IMR-90 (cell line): ENCODE measurements around the gene MID1. TPM values are rescaled to one million over a fixed set of nuclear protein-coding genes. Genes with fewer than 3 reads are reported as not detected.

Source experiments
- ATAC-seq: fragments of 200-7000 bp; cut with Tn5 transposase; 2 replicates; pipeline ENCODE4 v1.9.1; 2020; ENCODE audit warnings: low read depth, mild to moderate bottlenecking, moderate library complexity
- BruUV-seq: library from RNA; stranded (reverse); fragments of 400-500 nt; replicated peaks from 2 replicates; lab custom pipeline; 2021; lab: Mats Ljungman, UMichigan
- CTCF ChIA-PET: fragments of 300-600 bp; formaldehyde crosslinking; extraction: SDS; loops from one replicate; lab custom pipeline; 2021; ENCODE audit warnings: antibody characterized with exemption; lab: Yijun Ruan, JAX
- POLR2A ChIA-PET: fragments of 300-600 bp; sonication (Branson Sonifier 250); formaldehyde crosslinking; loops from one replicate; lab custom pipeline; 2022; ENCODE audit warnings: antibody characterized with exemption; ENCODE audit not compliant: unreplicated experiment; lab: Charles Lee
- DNase-seq: peaks from one replicate; pipeline ENCODE4 v3.0.0; 2013
- H2AFZ ChIP-seq: replicated peaks from 2 replicates; pipeline ENCODE3; 2013; ENCODE audit warnings: low read length, mild to moderate bottlenecking; ENCODE audit not compliant: poor library complexity
- H2AK5ac ChIP-seq: 2 replicates; pipeline ENCODE4 v1.6.1; 2013; ENCODE audit warnings: low read depth, low read length, inconsistent platforms
- H2AK9ac ChIP-seq: replicated peaks from 2 replicates; pipeline ENCODE3; 2013; ENCODE audit warnings: mild to moderate bottlenecking, low read depth, low read length, moderate library complexity; ENCODE audit not compliant: poor library complexity
- H2BK120ac ChIP-seq: 2 replicates; pipeline ENCODE4 v1.6.1; 2013; ENCODE audit warnings: low read depth, low read length, inconsistent platforms
- H2BK15ac ChIP-seq: 3 replicates; pipeline ENCODE4 v1.6.1; 2013; ENCODE audit warnings: low read depth, low read length, inconsistent platforms
- H2BK20ac ChIP-seq: 2 replicates; pipeline ENCODE4 v1.6.1; 2013; ENCODE audit warnings: low read depth, mild to moderate bottlenecking, inconsistent platforms, low read length, moderate library complexity
- H2BK5ac ChIP-seq: 2 replicates; pipeline ENCODE4 v1.6.1; 2013; ENCODE audit warnings: mild to moderate bottlenecking, low read depth, low read length, inconsistent platforms; ENCODE audit not compliant: poor library complexity, severe bottlenecking
- H3K14ac ChIP-seq: replicated peaks from 2 replicates; pipeline ENCODE4 v1.6.1; 2013; ENCODE audit warnings: low read depth, low read length, inconsistent platforms
- H3K18ac ChIP-seq: 2 replicates; pipeline ENCODE4 v1.6.1; 2013; ENCODE audit warnings: low read depth, low read length, control low read depth
- H3K23ac ChIP-seq: 2 replicates; pipeline ENCODE4 v1.6.1; 2013; ENCODE audit warnings: low read depth, low read length, inconsistent platforms
- H3K27ac ChIP-seq: 2 replicates; pipeline ENCODE4 v1.5.1; 2013; ENCODE audit warnings: mild to moderate bottlenecking, control low read depth, low read length; ENCODE audit not compliant: insufficient read depth
- H3K27me3 ChIP-seq: 2 replicates; pipeline ENCODE4 v1.6.1; 2013; ENCODE audit warnings: low read length; ENCODE audit not compliant: control insufficient read depth, insufficient read depth
- H3K36me3 ChIP-seq: 2 replicates; pipeline ENCODE4 v1.6.1; 2013; ENCODE audit warnings: low read length, mixed read lengths; ENCODE audit not compliant: control insufficient read depth, insufficient read depth
- H3K4ac ChIP-seq: 2 replicates; pipeline ENCODE4 v1.6.1; 2013; ENCODE audit warnings: low read depth, low read length, inconsistent platforms
- H3K4me1 ChIP-seq: 2 replicates; pipeline ENCODE4 v1.6.1; 2013; ENCODE audit warnings: low read length, mixed read lengths; ENCODE audit not compliant: control insufficient read depth, insufficient read depth
- H3K4me2 ChIP-seq: 2 replicates; pipeline ENCODE4 v1.6.1; 2013; ENCODE audit warnings: low read depth, mild to moderate bottlenecking, control low read depth, low read length, moderate library complexity
- H3K4me3 ChIP-seq: 2 replicates; pipeline ENCODE4 v1.5.1; 2013; ENCODE audit warnings: low read depth, mild to moderate bottlenecking, control low read depth, low read length, moderate library complexity; ENCODE audit not compliant: insufficient read depth
- H3K56ac ChIP-seq: 2 replicates; pipeline ENCODE4 v1.6.1; 2013; ENCODE audit warnings: low read length, inconsistent platforms; ENCODE audit not compliant: insufficient read depth; ENCODE audit errors: extremely low read depth
- H3K79me1 ChIP-seq, 2 experiments: 2 replicates each; pipeline ENCODE4 v1.6.1; 2013; ENCODE audit warnings: low read length in 2 of 2, inconsistent platforms in 1 of 2, low read depth in 1 of 2
- H3K9ac ChIP-seq: 2 replicates; pipeline ENCODE4 v1.6.1; 2013; ENCODE audit warnings: low read depth, low read length, control low read depth
- H3K9me1 ChIP-seq: 2 replicates; pipeline ENCODE4 v1.6.1; 2013; ENCODE audit warnings: low read length, inconsistent platforms; ENCODE audit not compliant: insufficient read depth
- H3K9me3 ChIP-seq: 2 replicates; pipeline ENCODE4 v1.6.1; 2013; ENCODE audit warnings: low read length; ENCODE audit not compliant: control insufficient read depth, insufficient read depth
- H4K20me1 ChIP-seq: 2 replicates; pipeline ENCODE4 v1.6.1; 2013; ENCODE audit warnings: low read length, inconsistent platforms; ENCODE audit not compliant: insufficient read depth
- H4K5ac ChIP-seq: 2 replicates; pipeline ENCODE4 v1.6.1; 2013; ENCODE audit warnings: mild to moderate bottlenecking, low read depth, low read length, control low read depth
- H4K8ac ChIP-seq, 2 experiments: 2 replicates each; pipeline ENCODE4 v1.6.1; 2013; ENCODE audit warnings: low read depth in 2 of 2, low read length in 2 of 2, control low read depth in 1 of 2, inconsistent platforms in 1 of 2
- H4K91ac ChIP-seq: 2 replicates; pipeline ENCODE4 v1.6.1; 2013; ENCODE audit warnings: low read depth, low read length, inconsistent platforms; ENCODE audit not compliant: insufficient read depth
- BHLHE40 ChIP-seq: fragments of 150-350 bp; IDR thresholded peaks from 2 replicates; pipeline ENCODE4 v1.6.1; 2016; ENCODE audit warnings: mild to moderate bottlenecking, low read depth, low read length
- CEBPB ChIP-seq: IDR thresholded peaks from 2 replicates; pipeline ENCODE4 v1.6.1; 2012; ENCODE audit warnings: low read depth, low read length, improper control_type of control experiment
- CHD1 ChIP-seq: IDR thresholded peaks from 2 replicates; pipeline ENCODE4 v1.6.1; 2012; ENCODE audit warnings: low read depth, low read length, improper control_type of control experiment
- FOS ChIP-seq: fragments of 150-350 bp; IDR thresholded peaks from 2 replicates; pipeline ENCODE4 v1.6.1; 2016; ENCODE audit warnings: low read depth, low read length
- MAFK ChIP-seq: IDR thresholded peaks from 2 replicates; pipeline ENCODE4 v1.6.1; 2012; ENCODE audit warnings: low read depth, low read length, improper control_type of control experiment
- MAZ ChIP-seq: IDR thresholded peaks from 2 replicates; pipeline ENCODE4 v1.6.1; 2012; ENCODE audit warnings: low read depth, mild to moderate bottlenecking, low read length, improper control_type of control experiment, moderate library complexity, borderline replicate concordance
- MXI1 ChIP-seq: IDR thresholded peaks from 2 replicates; pipeline ENCODE4 v1.6.1; 2012; ENCODE audit warnings: low read depth, mild to moderate bottlenecking, low read length, moderate library complexity, borderline replicate concordance
- NFE2L2 ChIP-seq: fragments of 150-350 bp; IDR thresholded peaks from 2 replicates; pipeline ENCODE4 v1.6.1; 2016; ENCODE audit warnings: low read depth, mild to moderate bottlenecking, low read length
- POLR2A ChIP-seq: IDR thresholded peaks from 2 replicates; pipeline ENCODE4 v1.6.1; 2012; ENCODE audit warnings: mild to moderate bottlenecking, low read depth, low read length
- RAD21 ChIP-seq: IDR thresholded peaks from 2 replicates; pipeline ENCODE4 v1.6.1; 2012; ENCODE audit warnings: low read length, improper control_type of control experiment
- RCOR1 ChIP-seq: IDR thresholded peaks from 2 replicates; pipeline ENCODE4 v1.6.1; 2012; ENCODE audit warnings: mild to moderate bottlenecking, low read length, improper control_type of control experiment; ENCODE audit not compliant: insufficient replicate concordance
- RFX5 ChIP-seq: IDR thresholded peaks from 2 replicates; pipeline ENCODE4 v1.8.0; 2012; ENCODE audit warnings: low read depth, mild to moderate bottlenecking, low read length, moderate library complexity
- SMC3 ChIP-seq: fragments of 150-350 bp; IDR thresholded peaks from 2 replicates; pipeline ENCODE4 v1.6.1; 2016; ENCODE audit warnings: low read depth, mild to moderate bottlenecking, antibody characterized with exemption, low read length, moderate library complexity
- WGBS, 2 experiments: methylation state at CpG; one replicate each; pipeline versions ENCODE4 v1.1.5 to v1.1.7; 2013; ENCODE audit warnings: missing lambda C conversion rate in 2 of 2; ENCODE audit not compliant: insufficient read length in 1 of 2; ENCODE audit errors: extremely low coverage in 2 of 2; 5-methylcytosine and 5-hydroxymethylcytosine counted together
- dilution Hi-C: fragments of 300-500 bp; cut with HindIII; formaldehyde crosslinking; loops from one replicate; pipeline ENCODE4 v1.14.3; 2018; ENCODE audit warnings: low sequenced_read_pairs; ENCODE audit not compliant: unreplicated experiment
- in situ Hi-C: fragments of 300-500 bp; cut with MboI; formaldehyde crosslinking; loops from 3 replicates; pipeline ENCODE4 v1.14.3; 2019; ENCODE audit warnings: low sequenced_read_pairs, inconsistent platforms, mixed read lengths
- intact Hi-C: fragments of 100-400 bp; cut with micrococcal nuclease; formaldehyde crosslinking; loops from 2 replicates; pipeline ENCODE4 v1.10.0; 2022
- polyA plus RNA-seq, 3 experiments: library from polyadenylated mRNA; depleted of rRNA; stranded (reverse); fragments of >200 nt; gene quantifications; 2 replicates each; pipeline ENCODE4 v1.2.3, GENCODE V29; 2012; ENCODE audit warnings: low replicate concordance in 1 of 3
- total RNA-seq: library from RNA; depleted of rRNA; stranded (reverse); fragments of >200 nt; gene quantifications from 2 replicates; pipeline ENCODE4 v1.2.3, GENCODE V29; 2012
- TF ChIP-seq, protein P1 (sequence below): conservative IDR thresholded peaks from 2 replicates; pipeline ENCODE4 v1.5.1; 2012; ENCODE audit warnings: mild to moderate bottlenecking, low read depth, low read length, improper control_type of control experiment
- TF ChIP-seq, protein P2 (sequence below): fragments of 150-350 bp; IDR thresholded peaks from 2 replicates; pipeline ENCODE4 v1.6.1; 2017; ENCODE audit warnings: mild to moderate bottlenecking, antibody characterized with exemption, low read length, low read depth
- TF ChIP-seq, protein P3 (sequence below): fragments of 150-350 bp; IDR thresholded peaks from 2 replicates; pipeline ENCODE4 v1.6.1; 2016; ENCODE audit warnings: low read depth, mild to moderate bottlenecking, low read length, moderate library complexity, borderline replicate concordance

Gene MID1
- total and polyA plus RNA-seq, 2 of the 4 experiments (the other 2 are of a cell fraction), result 37.2 to 106 TPM

DNA sequence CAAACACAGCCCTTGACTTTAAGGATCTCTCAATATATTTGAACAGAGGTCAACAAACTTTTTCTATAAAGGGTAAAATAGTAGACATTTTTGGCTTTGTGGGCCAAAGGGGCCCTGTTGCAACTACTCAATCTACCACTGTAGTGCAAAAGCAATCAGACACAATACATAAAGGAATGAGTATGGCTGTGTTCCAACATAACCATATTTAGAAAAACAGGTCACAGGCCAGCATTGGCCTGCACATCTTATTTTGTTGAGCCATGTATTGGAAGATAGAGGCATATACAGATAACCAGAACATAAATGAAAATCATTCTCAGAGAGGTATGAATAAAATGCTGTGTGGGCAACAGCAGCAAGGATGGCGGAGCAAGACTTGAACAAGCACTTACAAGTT lies 49.8 kb downstream of the MID1 start:
- H3K9ac ChIP-seq, result no peak overlapping the region
- peaks cover 10% of the 10 kb centered on the region for H3K9me3 ChIP-seq
- TF ChIP-seq, protein P1, sequence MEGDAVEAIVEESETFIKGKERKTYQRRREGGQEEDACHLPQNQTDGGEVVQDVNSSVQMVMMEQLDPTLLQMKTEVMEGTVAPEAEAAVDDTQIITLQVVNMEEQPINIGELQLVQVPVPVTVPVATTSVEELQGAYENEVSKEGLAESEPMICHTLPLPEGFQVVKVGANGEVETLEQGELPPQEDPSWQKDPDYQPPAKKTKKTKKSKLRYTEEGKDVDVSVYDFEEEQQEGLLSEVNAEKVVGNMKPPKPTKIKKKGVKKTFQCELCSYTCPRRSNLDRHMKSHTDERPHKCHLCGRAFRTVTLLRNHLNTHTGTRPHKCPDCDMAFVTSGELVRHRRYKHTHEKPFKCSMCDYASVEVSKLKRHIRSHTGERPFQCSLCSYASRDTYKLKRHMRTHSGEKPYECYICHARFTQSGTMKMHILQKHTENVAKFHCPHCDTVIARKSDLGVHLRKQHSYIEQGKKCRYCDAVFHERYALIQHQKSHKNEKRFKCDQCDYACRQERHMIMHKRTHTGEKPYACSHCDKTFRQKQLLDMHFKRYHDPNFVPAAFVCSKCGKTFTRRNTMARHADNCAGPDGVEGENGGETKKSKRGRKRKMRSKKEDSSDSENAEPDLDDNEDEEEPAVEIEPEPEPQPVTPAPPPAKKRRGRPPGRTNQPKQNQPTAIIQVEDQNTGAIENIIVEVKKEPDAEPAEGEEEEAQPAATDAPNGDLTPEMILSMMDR, result no peak
- no peak for TF ChIP-seq RCOR1
- no peak for TF ChIP-seq SMC3
- TF ChIP-seq, protein P2, sequence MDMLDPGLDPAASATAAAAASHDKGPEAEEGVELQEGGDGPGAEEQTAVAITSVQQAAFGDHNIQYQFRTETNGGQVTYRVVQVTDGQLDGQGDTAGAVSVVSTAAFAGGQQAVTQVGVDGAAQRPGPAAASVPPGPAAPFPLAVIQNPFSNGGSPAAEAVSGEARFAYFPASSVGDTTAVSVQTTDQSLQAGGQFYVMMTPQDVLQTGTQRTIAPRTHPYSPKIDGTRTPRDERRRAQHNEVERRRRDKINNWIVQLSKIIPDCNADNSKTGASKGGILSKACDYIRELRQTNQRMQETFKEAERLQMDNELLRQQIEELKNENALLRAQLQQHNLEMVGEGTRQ, result no peak
- no peak for TF ChIP-seq MAFK
- TF ChIP-seq MAZ, result no peak
- no peak for TF ChIP-seq BHLHE40
- TF ChIP-seq FOS, result no peak
- TF ChIP-seq, protein P3, sequence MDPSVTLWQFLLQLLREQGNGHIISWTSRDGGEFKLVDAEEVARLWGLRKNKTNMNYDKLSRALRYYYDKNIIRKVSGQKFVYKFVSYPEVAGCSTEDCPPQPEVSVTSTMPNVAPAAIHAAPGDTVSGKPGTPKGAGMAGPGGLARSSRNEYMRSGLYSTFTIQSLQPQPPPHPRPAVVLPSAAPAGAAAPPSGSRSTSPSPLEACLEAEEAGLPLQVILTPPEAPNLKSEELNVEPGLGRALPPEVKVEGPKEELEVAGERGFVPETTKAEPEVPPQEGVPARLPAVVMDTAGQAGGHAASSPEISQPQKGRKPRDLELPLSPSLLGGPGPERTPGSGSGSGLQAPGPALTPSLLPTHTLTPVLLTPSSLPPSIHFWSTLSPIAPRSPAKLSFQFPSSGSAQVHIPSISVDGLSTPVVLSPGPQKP, result no peak
- TF ChIP-seq RAD21, result no peak
- TF ChIP-seq NFE2L2, result no peak
- no peak for TF ChIP-seq CEBPB
- no peak for TF ChIP-seq CHD1
- no peak for TF ChIP-seq RFX5
- no peak for TF ChIP-seq POLR2A
- no peak for TF ChIP-seq MXI1
- H3K14ac ChIP-seq, result no peak overlapping the region
- peak overlapping the region; percentile 13; the same call in 1 of the 2 replicates for H3K27ac ChIP-seq
- ChIA-PET POLR2A (interaction anchor here (0.6 kb wide), 1 partner anchor 16 kb away, joined by 6 read pairs; no protein-coding TSS in a partner anchor), CTCF (interaction anchor here (0.6 kb wide), 1 partner anchor 108 kb away, joined by 4 read pairs; no protein-coding TSS in a partner anchor)
- H4K5ac ChIP-seq, result peak overlapping the region; percentile 74; the same call in 1 of the 2 replicates
- no TSS peak for BruUV-seq
- in situ Hi-C loops, result no loop called here
- peak overlapping the region; percentile 79 for H2BK5ac ChIP-seq
- intact Hi-C loops, result no loop called here
- 17% methylated on average over 1 of the region's 1 CpG; no CpG with 5 or more reads in 1 of the 2 experiments for WGBS, 2 experiments
- H3K18ac ChIP-seq, result peak overlapping the region; percentile 46; the same call in 1 of the 2 replicates
- no peaks in the 10 kb centered on the region for H4K20me1 ChIP-seq
- peak overlapping the region; percentile 6; the same call in 1 of the 2 replicates for H2AK5ac ChIP-seq
- no peak overlapping the region for H2AK9ac ChIP-seq
- ATAC-seq (no peak), DNase-seq (no peak)
- peak overlapping the region; percentile 52 to 53 for H4K8ac ChIP-seq
- H3K4ac ChIP-seq, result peak overlapping the region; percentile 49
- H3K23ac ChIP-seq, result peak overlapping the region; percentile 11; the same call in 1 of the 2 replicates
- peak overlapping the region; percentile 32; the same call in 1 of the 2 replicates for H3K4me2 ChIP-seq
- H3K4me1 ChIP-seq, result peaks cover 15% of the 10 kb centered on the region
- no peaks in the 10 kb centered on the region for H3K27me3 ChIP-seq
- H2BK120ac ChIP-seq, result peak overlapping the region; percentile 89
- dilution Hi-C loops, result no loop called here
- peaks cover 5% of the 10 kb centered on the region; the same call in 1 of the 2 replicates for H3K9me1 ChIP-seq
- H2AFZ ChIP-seq, result no peak overlapping the region
- peaks cover 12 to 48% of the 10 kb centered on the region in 2 experiments for H3K79me1 ChIP-seq
- H3K36me3 ChIP-seq, result peaks cover 7% of the 10 kb centered on the region
- H3K56ac ChIP-seq, result no peak overlapping the region
- H4K91ac ChIP-seq, result peak overlapping the region; percentile 58
- no peak overlapping the region for H3K4me3 ChIP-seq
- H2BK15ac ChIP-seq, result peak overlapping the region; percentile 40; the same call in 1 of the 3 replicates
- H2BK20ac ChIP-seq, result peak overlapping the region; percentile 92
